Measurements from ENCODE around the gene LPAR5. TPM values are rescaled to one million over a fixed set of nuclear protein-coding genes. Genes with fewer than 3 reads are reported as not detected.

Gene LPAR5
- total RNA-seq, 1 experiment from 2014 or later = not detected

GRCh38 chr12:6612652-6613014, 23.1 kb downstream of the LPAR5 start:
- peaks cover 9% of the 10 kb centered on the region for H3K4me1 ChIP-seq (ENCODE audit: control insufficient read depth, insufficient read depth, low read length)
- ChIA-PET CTCF (interaction anchor here (1.1 kb wide), 1 partner anchor 58 kb away, joined by 3 read pairs; no protein-coding TSS in a partner anchor), POLR2A (interaction anchor here (0.9 kb wide), 1 partner anchor 77 kb away, joined by 9 read pairs; the partner anchor contains the start of gene ZNF384)
- in situ Hi-C loops (cut with HindIII; ENCODE audit: low pct_unique_long_range_greater_than_20kb, low sequenced_read_pairs) (no loop called here), intact Hi-C loops (cut with micrococcal nuclease; ENCODE audit: unreplicated experiment) (no loop called here)
- no peaks in the 10 kb centered on the region for H3K27me3 ChIP-seq (ENCODE audit: control insufficient read depth, insufficient read depth, low read length)
- H3K4me3 ChIP-seq (ENCODE audit: low read depth in 2 of 2, low read length in 2 of 2) = no peak overlapping the region
- no peak overlapping the region for H3K27ac ChIP-seq (ENCODE audit: low read length)
- no peaks in the 10 kb centered on the region for H3K36me3 ChIP-seq (ENCODE audit: control insufficient read depth, insufficient read depth, low read length)
- no TSS peak for BruUV-seq (replicated peaks)
- H3K9me3 ChIP-seq (ENCODE audit: control insufficient read depth, insufficient read depth, low read depth, low read length) = no peaks in the 10 kb centered on the region
- DNase-seq (ENCODE audit: low read depth, low spot score) (no peak), ATAC-seq (no peak)
- TF ChIP-seq SIN3A (IDR thresholded peaks at IDR 0.05; ENCODE audit: borderline replicate concordance, insufficient read depth, low read depth, low read length) = no peak
- TF ChIP-seq REST (IDR thresholded peaks at IDR 0.05; ENCODE audit: insufficient read depth in 1 of 2, low read depth in 2 of 2, low read length in 1 of 2) = no peak
- TF ChIP-seq POLR2AphosphoS5 (IDR thresholded peaks at IDR 0.05; ENCODE audit: low read depth, low read length) = no peak
- no peak for TF ChIP-seq TCF7L2 (IDR thresholded peaks at IDR 0.05; ENCODE audit: low read depth, low read length)
- TF ChIP-seq CTCF (IDR thresholded peaks at IDR 0.05) = no peak

GRCh38 chr12:6612247-6612646, 23.5 kb downstream of the LPAR5 start:
- in situ Hi-C loops (cut with HindIII; ENCODE audit: low pct_unique_long_range_greater_than_20kb, low sequenced_read_pairs) (no loop called here), intact Hi-C loops (cut with micrococcal nuclease; ENCODE audit: unreplicated experiment) (no loop called here)
- ATAC-seq = no peak
- TF ChIP-seq SIN3A (IDR thresholded peaks at IDR 0.05; ENCODE audit: borderline replicate concordance, insufficient read depth, low read depth, low read length) (no peak), CTCF (IDR thresholded peaks at IDR 0.05) (no peak), REST (IDR thresholded peaks at IDR 0.05; ENCODE audit: insufficient read depth in 1 of 2, low read depth in 2 of 2, low read length in 1 of 2) (no peak), TCF7L2 (IDR thresholded peaks at IDR 0.05; ENCODE audit: low read depth, low read length) (no peak), POLR2AphosphoS5 (IDR thresholded peaks at IDR 0.05; ENCODE audit: low read depth, low read length) (no peak)
- DNase-seq (ENCODE audit: low read depth, low spot score) = no peak
- Histone ChIP-seq H3K4me3 (ENCODE audit: low read depth in 2 of 2, low read length in 2 of 2) (no peak overlapping the region), H3K27me3 (ENCODE audit: control insufficient read depth, insufficient read depth, low read length) (no peaks in the 10 kb centered on the region), H3K4me1 (ENCODE audit: control insufficient read depth, insufficient read depth, low read length) (peaks cover 9% of the 10 kb centered on the region), H3K36me3 (ENCODE audit: control insufficient read depth, insufficient read depth, low read length) (no peaks in the 10 kb centered on the region), H3K27ac (ENCODE audit: low read length) (no peak overlapping the region), H3K9me3 (ENCODE audit: control insufficient read depth, insufficient read depth, low read depth, low read length) (no peaks in the 10 kb centered on the region)
- BruUV-seq (replicated peaks) = no TSS peak
- ChIA-PET CTCF (interaction anchor here (1.1 kb wide), 1 partner anchor 58 kb away, joined by 3 read pairs; no protein-coding TSS in a partner anchor), POLR2A (no interaction called here)
